Kidney epithelial cell (primary cell): Measurements from ENCODE around the gene FOXJ3. TPM values are rescaled to one million over a fixed set of nuclear protein-coding genes. Genes with fewer than 3 reads are reported as not detected.
A peak's percentile ranks its signal among the peaks of the same experiment; 100 is the strongest.
"Not testable (repeated sequence)": the region's sequence is repeated elsewhere in the genome, so short reads cannot be mapped to it uniquely, and the experiment has no call there.

Experiments used
- DNase-seq: peaks from one replicate; pipeline ENCODE4 v3.0.0-alpha.2; 2010; ENCODE audit warnings: low read depth
- H3K27me3 ChIP-seq: 2 replicates; pipeline ENCODE4 v1.6.0; 2011; ENCODE audit warnings: low read length; ENCODE audit not compliant: control insufficient read depth, insufficient read depth
- H3K36me3 ChIP-seq: 2 replicates; pipeline ENCODE4 v1.5.1; 2011; ENCODE audit warnings: low read length; ENCODE audit not compliant: control insufficient read depth, insufficient read depth
- H3K4me3 ChIP-seq: 2 replicates; pipeline ENCODE4 v1.5.1; 2011; ENCODE audit warnings: low read depth, mild to moderate bottlenecking, control low read depth, low read length
- total RNA-seq: library from RNA; depleted of rRNA; stranded (reverse); fragments of >200 nt; gene quantifications from 2 replicates; pipeline ENCODE4 v1.2.3, GENCODE V29; 2015
- TF ChIP-seq, protein P1 (sequence below): IDR thresholded peaks from 2 replicates; pipeline ENCODE4 v1.5.1; 2011; ENCODE audit warnings: mild to moderate bottlenecking, moderate library complexity, low read length, control low read depth, inconsistent platforms; ENCODE audit not compliant: insufficient read depth, poor library complexity, severe bottlenecking

FOXJ3 gene
- total RNA-seq, 1 donor from 2014 or later: 28.6 TPM

DNA sequence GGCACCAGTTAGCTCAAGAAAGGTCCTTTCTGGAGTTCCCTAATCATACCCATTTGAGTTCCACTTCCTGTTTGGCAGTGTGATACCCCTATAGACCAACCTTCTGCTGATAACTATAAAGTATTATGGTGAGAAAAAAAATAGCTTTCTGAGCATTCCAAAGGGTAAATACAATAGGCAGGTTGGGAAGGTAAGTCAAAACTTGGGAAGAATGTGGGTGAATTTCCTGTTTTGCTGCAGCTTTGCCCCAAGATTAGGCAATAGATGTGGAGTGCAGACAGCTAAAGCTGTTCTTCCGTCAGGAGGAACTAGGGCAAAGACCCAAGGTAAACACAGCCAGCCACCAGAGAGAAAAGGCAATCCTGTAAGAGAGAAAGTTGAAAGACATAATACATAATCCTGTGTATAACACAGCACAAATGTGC is 120.6 kb downstream of the FOXJ3 start:
- no peaks in the 10 kb centered on the region for H3K27me3 ChIP-seq
- TF ChIP-seq, protein P1, sequence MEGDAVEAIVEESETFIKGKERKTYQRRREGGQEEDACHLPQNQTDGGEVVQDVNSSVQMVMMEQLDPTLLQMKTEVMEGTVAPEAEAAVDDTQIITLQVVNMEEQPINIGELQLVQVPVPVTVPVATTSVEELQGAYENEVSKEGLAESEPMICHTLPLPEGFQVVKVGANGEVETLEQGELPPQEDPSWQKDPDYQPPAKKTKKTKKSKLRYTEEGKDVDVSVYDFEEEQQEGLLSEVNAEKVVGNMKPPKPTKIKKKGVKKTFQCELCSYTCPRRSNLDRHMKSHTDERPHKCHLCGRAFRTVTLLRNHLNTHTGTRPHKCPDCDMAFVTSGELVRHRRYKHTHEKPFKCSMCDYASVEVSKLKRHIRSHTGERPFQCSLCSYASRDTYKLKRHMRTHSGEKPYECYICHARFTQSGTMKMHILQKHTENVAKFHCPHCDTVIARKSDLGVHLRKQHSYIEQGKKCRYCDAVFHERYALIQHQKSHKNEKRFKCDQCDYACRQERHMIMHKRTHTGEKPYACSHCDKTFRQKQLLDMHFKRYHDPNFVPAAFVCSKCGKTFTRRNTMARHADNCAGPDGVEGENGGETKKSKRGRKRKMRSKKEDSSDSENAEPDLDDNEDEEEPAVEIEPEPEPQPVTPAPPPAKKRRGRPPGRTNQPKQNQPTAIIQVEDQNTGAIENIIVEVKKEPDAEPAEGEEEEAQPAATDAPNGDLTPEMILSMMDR: no peak
- DNase-seq: peak; percentile 35
- H3K36me3 ChIP-seq: no peaks in the 10 kb centered on the region
- H3K4me3 ChIP-seq: no peak overlapping the region

DNA sequence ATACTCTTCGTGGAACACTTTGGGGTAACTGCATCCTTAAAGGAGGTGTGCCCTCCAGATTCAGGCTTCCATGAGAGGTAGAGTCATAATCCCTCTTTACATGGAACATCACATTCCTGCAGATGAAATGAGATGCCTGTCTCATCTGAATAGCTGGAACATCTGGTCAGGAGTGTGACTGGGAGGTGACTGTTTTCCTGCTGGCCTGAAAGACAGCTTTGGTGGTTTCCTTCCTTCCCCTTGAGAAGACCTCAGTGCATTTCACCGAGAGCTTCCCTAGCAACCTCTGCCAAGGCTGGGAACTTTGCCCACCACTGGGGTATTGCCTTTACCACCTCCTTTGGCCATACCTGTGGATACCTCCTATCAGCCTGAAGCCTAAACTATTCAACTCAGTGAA is 123.8 kb downstream of the FOXJ3 start:
- no peaks in the 10 kb centered on the region for H3K27me3 ChIP-seq
- no peak for DNase-seq
- H3K4me3 ChIP-seq: no peak overlapping the region
- no peaks in the 10 kb centered on the region for H3K36me3 ChIP-seq
- TF ChIP-seq, protein P1: no peak

DNA sequence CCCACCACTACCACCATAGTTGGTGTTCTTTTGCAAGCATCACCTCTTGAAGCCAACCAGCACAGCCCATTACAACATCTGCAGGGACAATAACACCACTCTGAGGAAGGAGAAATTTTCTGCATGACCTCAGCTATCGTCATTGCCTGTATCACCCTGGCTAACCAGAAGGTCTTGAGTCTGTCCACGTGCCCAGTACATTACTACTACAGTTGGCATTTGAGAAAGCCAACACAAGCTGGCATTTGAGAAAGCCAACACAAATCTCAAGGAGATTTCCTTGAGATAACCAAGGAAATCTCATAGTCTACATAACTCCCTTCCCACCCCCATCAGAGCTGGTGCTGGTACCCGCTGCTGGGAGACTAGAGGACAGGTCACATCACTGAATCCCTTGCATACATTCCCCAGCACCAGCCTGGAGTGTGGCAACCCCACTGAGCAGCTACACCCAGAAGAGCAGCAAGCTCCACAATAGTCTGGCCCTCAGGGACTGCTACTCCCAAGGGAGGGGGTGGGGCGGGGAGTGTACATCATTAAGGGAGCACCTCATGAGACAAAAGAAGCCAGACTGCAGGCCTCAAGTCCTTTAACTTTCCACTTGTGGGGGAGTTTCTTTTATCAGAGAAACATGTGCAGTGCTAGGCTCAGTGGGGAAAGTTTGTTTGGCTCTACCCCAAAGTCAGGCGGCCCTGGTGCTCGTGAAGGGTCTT is 124.5 kb downstream of the FOXJ3 start:
- peak; percentile 23 for DNase-seq
- TF ChIP-seq, protein P1: no peak
- Histone ChIP-seq H3K27me3 (no peaks in the 10 kb centered on the region), H3K4me3 (no peak overlapping the region), H3K36me3 (no peaks in the 10 kb centered on the region)

DNA sequence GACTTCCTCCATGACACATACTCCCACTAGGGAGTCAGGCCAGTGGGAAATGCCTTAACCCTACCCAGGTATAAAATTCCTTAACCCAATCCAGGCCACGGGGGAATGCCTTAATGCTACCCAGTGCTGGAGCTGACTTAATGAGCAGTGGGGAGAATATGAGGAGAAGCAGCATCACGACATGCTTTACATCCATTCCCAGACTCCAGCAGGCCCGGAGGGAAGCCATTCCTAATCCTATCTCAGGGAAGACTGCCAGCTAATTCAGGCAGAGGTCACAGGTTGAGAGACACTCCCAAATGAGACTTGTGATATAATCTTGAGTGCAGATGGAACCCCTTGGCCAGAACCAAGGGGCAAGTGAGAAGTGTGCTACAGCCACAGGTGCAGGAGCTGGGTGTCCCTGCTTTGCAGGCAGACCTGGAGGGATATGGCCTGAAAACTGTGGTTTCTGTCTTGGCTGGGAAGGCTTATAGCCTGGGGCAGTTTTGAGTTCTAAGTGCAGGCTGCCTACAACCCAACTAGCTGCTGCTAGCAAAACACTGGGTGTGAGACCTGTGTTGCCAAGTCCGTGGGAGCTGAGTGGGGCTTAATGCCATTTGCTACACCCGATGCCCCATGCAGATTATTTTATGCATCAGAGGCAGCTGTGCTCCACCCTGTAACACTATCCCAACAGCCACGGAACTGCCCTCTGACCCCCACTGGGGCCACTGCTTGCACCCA is 125.3 kb downstream of the FOXJ3 start:
- Histone ChIP-seq H3K27me3 (no peaks in the 10 kb centered on the region), H3K36me3 (no peaks in the 10 kb centered on the region), H3K4me3 (no peak overlapping the region)
- no peak for DNase-seq
- TF ChIP-seq, protein P1: no peak

DNA sequence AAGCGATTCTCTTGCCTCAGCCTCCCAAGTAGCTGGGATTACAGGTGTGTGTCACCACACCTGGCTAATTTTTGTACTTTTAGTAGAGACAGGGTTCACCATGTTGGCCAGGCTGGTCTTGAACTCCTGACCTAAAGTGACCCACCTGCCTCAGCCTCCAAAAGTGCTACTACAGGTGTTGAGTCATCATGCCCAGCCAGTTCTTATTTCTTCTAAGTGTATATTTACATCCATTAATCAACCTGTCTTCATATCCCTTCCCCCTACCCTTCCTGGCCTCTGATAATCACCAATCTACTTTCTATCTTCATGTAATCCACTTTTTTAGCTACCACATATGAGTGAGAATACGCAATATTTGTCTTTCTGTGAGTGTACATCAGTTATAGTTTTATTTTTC is 128.1 kb downstream of the FOXJ3 start:
- not testable (repeated sequence) for H3K27me3 ChIP-seq, DNase-seq, H3K4me3 ChIP-seq, H3K36me3 ChIP-seq

DNA sequence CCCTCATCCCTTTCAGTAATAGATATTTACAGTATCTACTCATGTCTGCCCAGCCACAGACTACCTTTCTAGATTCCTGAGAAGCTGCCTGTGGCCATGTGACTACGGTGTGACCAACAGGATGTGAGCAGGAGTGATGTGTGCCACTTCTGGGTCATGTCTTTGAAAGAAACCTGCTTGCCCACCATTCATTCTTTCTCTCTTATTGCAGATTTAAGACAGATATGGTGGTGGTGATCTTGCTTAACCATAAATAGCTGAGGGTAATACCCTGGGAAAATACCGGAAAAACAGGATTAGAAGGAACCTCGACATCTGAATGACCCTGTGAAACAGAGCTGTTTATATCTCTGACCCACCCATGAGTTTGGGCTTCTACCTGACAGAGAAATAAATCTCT is 128.9 kb downstream of the FOXJ3 start:
- DNase-seq: peak; percentile 31
- TF ChIP-seq, protein P1: no peak

More for the DNA sequence above, 128.9 kb downstream of the FOXJ3 start:
- Histone ChIP-seq H3K36me3 (no peaks in the 10 kb centered on the region), H3K27me3 (no peaks in the 10 kb centered on the region), H3K4me3 (no peak overlapping the region)
